ENCODE data around the gene CCT6B. TPM values are rescaled to one million over a fixed set of nuclear protein-coding genes. Genes with fewer than 3 reads are reported as not detected.

Gene CCT6B
- total RNA-seq, 3 donors from 2014 or later = 1.0 to 2.7 (median 2.1) TPM

DNA sequence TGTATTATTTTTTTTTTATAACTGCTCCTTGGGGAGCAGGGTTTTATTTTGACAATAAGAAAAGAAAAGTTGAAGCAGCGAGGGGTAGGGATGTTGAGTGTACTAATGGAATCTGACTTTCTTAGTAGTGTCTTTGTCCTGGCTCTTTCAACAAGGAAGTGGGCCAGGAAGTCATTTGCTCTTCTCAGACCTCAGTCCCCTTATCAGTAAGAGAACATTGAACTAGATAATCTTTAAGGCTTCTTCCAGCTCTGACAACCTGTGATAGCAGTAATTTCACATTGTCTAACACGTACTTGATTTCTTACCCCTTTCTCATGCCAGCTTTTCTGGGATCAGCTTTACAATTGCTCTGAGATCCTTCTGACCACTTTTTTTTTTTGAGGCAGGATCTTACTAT is 27.4 kb upstream of the CCT6B start:
- no peaks in the 10 kb centered on the region for H3K9me3 ChIP-seq
- ATAC-seq (no peak), DNase-seq (no peak)
- TF ChIP-seq, protein P1, sequence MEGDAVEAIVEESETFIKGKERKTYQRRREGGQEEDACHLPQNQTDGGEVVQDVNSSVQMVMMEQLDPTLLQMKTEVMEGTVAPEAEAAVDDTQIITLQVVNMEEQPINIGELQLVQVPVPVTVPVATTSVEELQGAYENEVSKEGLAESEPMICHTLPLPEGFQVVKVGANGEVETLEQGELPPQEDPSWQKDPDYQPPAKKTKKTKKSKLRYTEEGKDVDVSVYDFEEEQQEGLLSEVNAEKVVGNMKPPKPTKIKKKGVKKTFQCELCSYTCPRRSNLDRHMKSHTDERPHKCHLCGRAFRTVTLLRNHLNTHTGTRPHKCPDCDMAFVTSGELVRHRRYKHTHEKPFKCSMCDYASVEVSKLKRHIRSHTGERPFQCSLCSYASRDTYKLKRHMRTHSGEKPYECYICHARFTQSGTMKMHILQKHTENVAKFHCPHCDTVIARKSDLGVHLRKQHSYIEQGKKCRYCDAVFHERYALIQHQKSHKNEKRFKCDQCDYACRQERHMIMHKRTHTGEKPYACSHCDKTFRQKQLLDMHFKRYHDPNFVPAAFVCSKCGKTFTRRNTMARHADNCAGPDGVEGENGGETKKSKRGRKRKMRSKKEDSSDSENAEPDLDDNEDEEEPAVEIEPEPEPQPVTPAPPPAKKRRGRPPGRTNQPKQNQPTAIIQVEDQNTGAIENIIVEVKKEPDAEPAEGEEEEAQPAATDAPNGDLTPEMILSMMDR (IDR thresholded peaks at IDR 0.05) = no peak
- H3K36me3 ChIP-seq (ENCODE audit: low read depth) = peaks cover 5% of the 10 kb centered on the region
- intact Hi-C loops (cut with DNase I, micrococcal nuclease) = no loop called here
- no peak overlapping the region for H3K4me3 ChIP-seq
- H3K4me1 ChIP-seq (ENCODE audit: low read depth) = peaks cover 11% of the 10 kb centered on the region

DNA sequence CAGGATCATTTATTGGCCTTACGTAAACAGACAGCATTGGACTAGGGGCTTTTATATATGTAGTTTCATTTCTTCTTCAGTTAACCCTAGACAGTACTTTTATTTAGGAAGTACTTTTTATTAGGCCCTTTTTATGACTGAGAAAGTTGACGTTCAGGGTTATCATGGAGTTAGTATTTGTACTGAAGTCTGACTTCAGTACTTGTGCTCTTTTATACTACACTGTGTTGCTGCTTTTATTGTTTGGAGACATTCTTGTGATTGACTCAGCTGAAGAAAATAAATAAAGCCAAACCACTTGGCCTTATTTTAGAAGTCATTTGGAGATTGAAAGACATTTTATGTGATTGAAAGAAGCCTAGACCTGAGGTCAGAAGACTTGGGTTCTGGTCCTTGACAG is 26.0 kb upstream of the CCT6B start:
- Histone ChIP-seq H3K4me1 (ENCODE audit: low read depth) (peaks cover 11% of the 10 kb centered on the region), H3K4me3 (no peak overlapping the region), H3K36me3 (ENCODE audit: low read depth) (peaks cover 5% of the 10 kb centered on the region), H3K9me3 (no peaks in the 10 kb centered on the region)
- intact Hi-C loops (cut with DNase I, micrococcal nuclease) = no loop called here
- DNase-seq (no peak), ATAC-seq (peak; percentile 55)
- TF ChIP-seq, protein P1 (IDR thresholded peaks at IDR 0.05) = no peak

DNA sequence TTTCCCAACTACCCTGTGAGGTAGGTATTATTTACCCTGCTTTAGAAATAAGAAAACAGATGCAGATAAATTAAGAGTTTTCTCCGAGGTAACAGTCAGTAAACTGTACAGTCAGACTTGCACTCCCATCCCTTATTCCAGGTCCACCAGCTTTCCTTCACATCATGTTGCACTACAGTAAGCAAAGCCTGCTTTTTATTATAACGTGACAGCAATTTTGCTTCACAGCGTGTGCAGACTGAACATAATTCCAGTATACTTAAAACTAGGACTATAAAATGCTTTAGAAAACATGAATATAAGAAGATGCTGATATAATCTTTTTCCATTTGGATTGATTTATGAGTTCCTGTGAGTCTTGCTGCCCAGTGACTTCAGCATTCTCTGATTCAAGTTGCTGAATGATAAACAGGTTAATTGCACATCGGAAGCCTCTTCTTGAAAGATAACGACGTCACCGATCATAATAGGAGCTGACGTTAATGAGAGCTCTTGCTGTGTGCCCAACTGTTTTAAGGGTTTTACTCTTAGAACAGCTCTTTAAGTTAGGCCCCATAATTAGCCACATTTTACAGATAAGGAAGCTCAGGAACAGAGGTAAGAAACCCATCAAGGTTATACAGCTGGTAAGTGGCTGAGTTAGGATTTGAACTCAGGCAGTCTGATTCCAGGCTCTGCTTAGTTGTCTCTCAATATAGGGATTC is 20.4 kb upstream of the CCT6B start:
- no peaks in the 10 kb centered on the region for H3K36me3 ChIP-seq (ENCODE audit: low read depth)
- no peaks in the 10 kb centered on the region for H3K9me3 ChIP-seq
- no peak overlapping the region for H3K4me3 ChIP-seq
- DNase-seq = no peak
- intact Hi-C loops (cut with DNase I, micrococcal nuclease) = no loop called here
- ATAC-seq = no peak
- TF ChIP-seq, protein P1 (IDR thresholded peaks at IDR 0.05) = no peak
- H3K4me1 ChIP-seq (ENCODE audit: low read depth) = peaks cover 16% of the 10 kb centered on the region

DNA sequence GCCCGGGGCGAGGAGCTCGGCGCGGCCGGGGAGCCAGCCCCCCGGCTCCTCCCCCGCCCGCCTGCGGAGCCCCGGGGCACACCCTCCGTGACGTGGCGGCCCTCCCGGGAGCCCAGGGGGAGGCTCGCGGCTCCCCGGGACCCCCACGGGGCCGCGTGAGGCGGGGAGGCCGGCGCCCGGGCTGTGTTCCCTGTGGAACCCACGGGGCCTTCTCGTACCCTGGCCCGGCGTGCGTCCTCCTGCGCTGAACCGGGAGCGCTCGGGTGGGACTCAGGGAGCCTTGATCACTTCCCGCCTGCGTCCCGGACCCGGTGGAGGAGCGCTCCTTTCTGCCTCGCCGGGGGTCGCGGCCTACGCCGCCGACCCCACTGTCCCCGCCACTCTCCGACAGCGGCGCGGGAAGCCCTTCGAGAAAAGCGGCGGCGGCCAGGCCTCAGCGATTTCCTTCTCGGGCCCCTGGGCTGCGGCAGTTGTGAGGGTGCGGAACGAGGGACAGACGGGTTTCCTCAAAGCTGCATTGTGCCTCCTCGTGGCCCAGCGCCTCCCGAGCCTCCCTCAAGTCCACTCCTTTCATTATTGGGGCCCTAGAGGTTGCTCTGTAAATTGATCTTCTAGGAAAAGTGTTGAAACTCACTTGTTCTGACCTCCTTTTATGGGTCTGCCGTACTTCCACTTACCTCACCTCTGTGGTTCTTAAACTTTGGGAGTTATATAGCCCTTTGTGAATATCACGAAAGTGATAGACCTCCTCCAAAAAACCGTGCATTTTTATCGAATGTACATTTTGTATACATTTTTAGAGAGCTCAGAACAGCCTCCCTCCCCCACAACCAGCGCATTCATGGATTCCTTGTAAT is 19.6 kb upstream of the CCT6B start:
- H3K4me3 ChIP-seq = peak overlapping the region; percentile 62
- H3K9me3 ChIP-seq = no peaks in the 10 kb centered on the region
- H3K4me1 ChIP-seq (ENCODE audit: low read depth) = peaks cover 16% of the 10 kb centered on the region
- H3K36me3 ChIP-seq (ENCODE audit: low read depth) = no peaks in the 10 kb centered on the region
- DNase-seq = peak; percentile 75 to 86 (median 86)
- peak; percentile 93 for ATAC-seq
- intact Hi-C loops (cut with DNase I, micrococcal nuclease) = no loop called here
- TF ChIP-seq, protein P1 (IDR thresholded peaks at IDR 0.05) = no peak

DNA sequence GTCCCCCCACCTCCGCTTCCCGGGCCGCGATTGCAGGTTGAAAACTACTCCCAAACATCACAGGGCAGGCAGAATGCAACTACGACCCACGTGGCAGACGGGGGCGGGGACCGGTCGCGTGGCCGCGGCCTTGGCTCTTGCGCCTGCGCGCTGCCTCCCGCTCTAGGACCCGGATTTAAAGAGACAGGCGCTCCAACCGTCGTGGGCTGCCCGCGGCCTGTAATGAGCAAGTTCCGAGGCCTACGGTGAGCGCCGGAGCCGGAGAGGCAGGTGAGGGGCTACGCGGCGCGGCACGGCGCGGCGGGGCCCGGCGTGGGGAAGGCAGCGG is 19.1 kb upstream of the CCT6B start, which contains the start of gene LIG3:
Gene LIG3, plus strand, starts transcription at position 160 of the 328 bp plus-strand sequence. CDS start 2,494 bp downstream, outside the sequence.
- Histone ChIP-seq H3K9me3 (no peaks in the 10 kb centered on the region), H3K4me3 (peak within 1 kb of the TSS; percentile 62), H3K36me3 (ENCODE audit: low read depth) (no peaks in the 10 kb centered on the region), H3K4me1 (ENCODE audit: low read depth) (peaks cover 16% of the 10 kb centered on the region)
- TF ChIP-seq, protein P1 (IDR thresholded peaks at IDR 0.05) = no peak
- ATAC-seq (peak; percentile 93), DNase-seq (peak; percentile 96 to 97 (median 96))
- intact Hi-C loops (cut with DNase I, micrococcal nuclease) = no loop called here
